GM18519 (cell line): ENCODE measurements around the gene MSANTD3.

Experiments used
- ATAC-seq: cut with Tn5 transposase; IDR thresholded peaks from one replicate; pipeline ENCODE4 v1.9.1; 2021; ENCODE audit warnings: mild to moderate bottlenecking, moderate library complexity; ENCODE audit not compliant: unreplicated experiment, low FRiP score

The MSANTD3 gene

GRCh38 chr9:100498592-100498991, 71.6 kb downstream of the MSANTD3 start:
- no peak for ATAC-seq

- no peak for ATAC-seq
Observed at GRCh38 chr9:100499460-100499859, 72.5 kb downstream of the MSANTD3 start.

- no peak for ATAC-seq
Observed at GRCh38 chr9:100499866-100500265, 72.9 kb downstream of the MSANTD3 start.
